Mucosa of gallbladder (tissue), 1 donor: ENCODE data around the gene NKX1-2. TPM values are rescaled to one million over a fixed set of nuclear protein-coding genes. Genes with fewer than 3 reads are reported as not detected.

ENCODE experiments used
- DNase-seq: peaks from one replicate; pipeline ENCODE4 v3.0.0-alpha.2; 2020; ENCODE audit warnings: low spot score
- total RNA-seq: library from RNA; stranded (reverse); gene quantifications from one replicate; pipeline ENCODE4 v1.2.1, GENCODE V29; 2021
- donor health status: DM: no; HTN: no; CAD: no.

NKX1-2 gene
- 0.09 TPM for total RNA-seq

GRCh38 chr10:124450012-124450782, at the start of gene NKX1-2:
TSS of gene NKX1-2 (minus strand) at chr10:124450035. CDS start at chr10:124449943, 92 bp downstream.
- DNase-seq: no peak

- DNase-seq: no peak
Measured at GRCh38 chr10:124498056-124498455, 48.2 kb upstream of the NKX1-2 start.

- DNase-seq: no peak
Measured at GRCh38 chr10:124497196-124497881, 47.5 kb upstream of the NKX1-2 start.

GRCh38 chr10:124496620-124497019, 46.8 kb upstream of the NKX1-2 start:
- DNase-seq: no peak

GRCh38 chr10:124496150-124496549, 46.3 kb upstream of the NKX1-2 start:
- no peak for DNase-seq

- no peak for DNase-seq
Measured at GRCh38 chr10:124495725-124496124, 45.9 kb upstream of the NKX1-2 start.

GRCh38 chr10:124495162-124495561, 45.3 kb upstream of the NKX1-2 start:
- no peak for DNase-seq

- no peak for DNase-seq
Measured at GRCh38 chr10:124494046-124494807, 44.4 kb upstream of the NKX1-2 start.

GRCh38 chr10:124493214-124493882, 43.5 kb upstream of the NKX1-2 start:
- DNase-seq: no peak

- no peak for DNase-seq
Measured at GRCh38 chr10:124492266-124492665, 42.4 kb upstream of the NKX1-2 start.

- DNase-seq: no peak
Measured at GRCh38 chr10:124491105-124491504, 41.3 kb upstream of the NKX1-2 start.

- DNase-seq: no peak
Measured at GRCh38 chr10:124486635-124487034, 36.8 kb upstream of the NKX1-2 start.

- no peak for DNase-seq
Measured at GRCh38 chr10:124484661-124485060, 34.8 kb upstream of the NKX1-2 start.

GRCh38 chr10:124484031-124484430, 34.2 kb upstream of the NKX1-2 start:
- no peak for DNase-seq

GRCh38 chr10:124482876-124483275, 33.0 kb upstream of the NKX1-2 start:
- DNase-seq: no peak

- DNase-seq: no peak
Measured at GRCh38 chr10:124482236-124482800, 32.5 kb upstream of the NKX1-2 start.

- no peak for DNase-seq
Measured at GRCh38 chr10:124481717-124482116, 31.9 kb upstream of the NKX1-2 start.

- no peak for DNase-seq
Measured at GRCh38 chr10:124480860-124481259, 31.0 kb upstream of the NKX1-2 start.

- DNase-seq: no peak
Measured at GRCh38 chr10:124478515-124478914, 28.7 kb upstream of the NKX1-2 start.

- DNase-seq: no peak
Measured at GRCh38 chr10:124477614-124478363, 28.0 kb upstream of the NKX1-2 start.
